Endometrium (tissue), 2 donors: ENCODE measurements around the gene NR3C2.

Experiments used
- FAIRE-seq: peaks from 2 replicates; lab custom pipeline; 2012; peaks lifted over from hg19 to GRCh38; lab: Jason Lieb, UNC
- donor health status: control.
- donor health status: control.

The NR3C2 gene

DNA sequence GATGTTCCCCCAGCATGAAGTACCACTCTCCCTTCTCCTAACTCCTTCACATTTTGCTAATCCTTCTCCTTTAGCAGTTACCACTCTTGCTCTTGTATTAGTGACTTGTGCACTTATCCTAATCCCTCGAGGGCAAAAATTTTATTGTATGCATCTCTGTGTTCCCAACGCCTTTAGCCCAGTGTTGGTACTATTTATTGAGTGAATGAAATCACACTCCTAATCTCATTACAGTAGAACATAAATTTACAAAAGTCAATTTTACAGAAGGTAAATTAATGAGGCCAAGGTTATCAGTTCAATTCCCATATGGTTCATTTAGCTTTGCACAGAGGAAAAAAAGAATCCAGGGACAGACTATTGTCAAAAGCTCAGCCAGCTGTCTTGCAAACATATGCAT, 178.4 kb downstream of the NR3C2 start:
- FAIRE-seq, result no peak

- no peak for FAIRE-seq
Measured at GRCh38 chr4:148263127-148263526, 179.1 kb downstream of the NR3C2 start.

DNA sequence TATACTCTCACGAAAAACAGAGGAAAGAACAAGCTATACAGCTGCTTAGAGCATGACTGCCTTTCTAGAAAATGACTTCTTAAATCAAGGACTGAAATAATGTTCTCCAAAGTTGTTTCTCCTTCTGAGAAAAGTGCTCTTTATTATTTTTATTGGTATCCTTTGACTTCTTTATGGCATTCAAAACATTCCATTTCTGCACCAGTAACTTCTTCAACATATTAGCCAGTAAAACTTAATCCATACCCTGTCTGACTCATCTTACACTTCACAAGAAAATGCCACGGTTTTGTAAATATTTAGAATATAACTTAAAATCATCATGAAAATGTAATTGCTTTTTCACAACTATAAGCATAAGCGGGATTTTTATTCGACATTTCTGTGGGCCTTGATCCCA, 180.4 kb downstream of the NR3C2 start:
- FAIRE-seq, result peak; percentile 97

DNA sequence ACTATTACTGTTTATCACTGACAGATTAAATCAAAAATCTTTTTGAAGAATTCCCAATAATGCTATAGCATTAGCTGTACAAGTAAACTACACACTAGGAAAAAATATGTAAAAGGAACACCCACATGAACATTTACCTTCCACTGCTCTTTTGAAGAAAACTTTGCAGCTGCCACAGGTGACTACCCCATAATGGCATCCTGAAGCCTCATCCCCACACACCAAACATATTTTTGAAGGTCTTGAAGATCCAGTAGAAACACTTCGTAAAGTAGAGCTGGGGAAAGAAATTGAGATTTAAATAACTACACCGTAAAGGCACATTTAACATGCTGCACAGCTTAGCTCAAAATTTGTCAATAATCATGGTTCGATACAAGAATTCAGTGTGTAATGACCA, 182.4 kb downstream of the NR3C2 start:
- no peak for FAIRE-seq

GRCh38 chr4:148258535-148258934, 183.7 kb downstream of the NR3C2 start:
- no peak for FAIRE-seq

DNA sequence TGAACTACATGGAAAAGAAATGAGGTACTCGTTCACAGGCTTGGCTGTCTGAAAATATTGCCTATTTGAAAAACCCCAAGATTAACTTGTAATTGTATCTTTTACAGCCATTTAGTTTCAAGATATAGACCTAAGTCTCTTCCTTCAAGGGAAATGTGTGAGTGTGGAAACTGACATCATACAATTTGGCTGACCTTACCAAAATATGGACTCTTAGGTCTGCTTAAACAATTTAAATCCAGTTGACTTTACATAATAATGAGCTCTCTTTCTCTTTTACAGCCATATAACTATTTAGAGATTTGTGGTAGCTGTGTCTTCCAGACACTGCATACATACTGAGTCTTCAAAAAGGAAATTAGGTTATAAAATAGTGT, 186.9 kb downstream of the NR3C2 start:
- FAIRE-seq, result no peak

GRCh38 chr4:148254621-148255343, 187.4 kb downstream of the NR3C2 start:
- FAIRE-seq, result no peak

DNA sequence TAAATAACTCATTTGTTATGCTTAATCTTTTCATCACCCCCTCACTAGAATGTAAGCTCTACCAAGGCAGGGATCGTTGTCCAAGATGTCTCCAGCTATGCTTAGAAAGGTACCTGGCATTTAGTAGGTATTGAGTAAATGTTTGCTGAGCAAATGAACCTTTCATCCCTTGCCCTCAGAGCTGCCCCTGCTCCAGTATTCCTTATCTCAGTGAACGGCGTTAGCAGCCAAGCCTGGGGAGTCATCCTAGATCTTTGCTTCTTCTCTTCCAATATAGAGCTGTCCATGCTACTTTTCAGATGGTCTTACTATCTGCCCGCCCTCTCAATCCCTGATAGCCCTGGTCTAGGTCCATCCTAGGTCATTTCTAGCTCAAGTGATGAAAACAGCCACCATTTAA, 188.4 kb downstream of the NR3C2 start:
- FAIRE-seq, result no peak

DNA sequence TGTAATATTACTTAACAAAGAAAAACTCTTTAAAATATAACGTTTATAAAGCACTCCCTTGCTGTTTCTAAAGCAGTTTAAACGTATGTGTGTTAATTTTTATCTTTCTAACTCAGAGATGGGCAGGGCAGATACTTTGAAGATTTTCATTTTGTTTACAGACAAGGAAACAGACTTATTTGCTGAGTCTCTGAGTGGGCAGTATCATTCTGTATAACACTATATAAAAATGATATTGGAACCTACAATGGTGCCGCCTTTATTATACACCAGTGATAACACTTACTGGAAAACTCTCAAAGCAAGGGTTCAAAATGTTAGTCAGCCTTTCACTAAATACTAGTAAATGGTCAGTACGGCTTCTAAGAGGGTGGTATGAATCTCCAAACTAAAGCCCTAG, 193.4 kb downstream of the NR3C2 start:
- no peak for FAIRE-seq

- FAIRE-seq, result no peak
Measured at GRCh38 chr4:148245015-148245414, 197.2 kb downstream of the NR3C2 start.

- FAIRE-seq, result no peak
Measured at GRCh38 chr4:148243837-148244236, 198.4 kb downstream of the NR3C2 start.

GRCh38 chr4:148240241-148240640, 202.0 kb downstream of the NR3C2 start:
- no peak for FAIRE-seq

DNA sequence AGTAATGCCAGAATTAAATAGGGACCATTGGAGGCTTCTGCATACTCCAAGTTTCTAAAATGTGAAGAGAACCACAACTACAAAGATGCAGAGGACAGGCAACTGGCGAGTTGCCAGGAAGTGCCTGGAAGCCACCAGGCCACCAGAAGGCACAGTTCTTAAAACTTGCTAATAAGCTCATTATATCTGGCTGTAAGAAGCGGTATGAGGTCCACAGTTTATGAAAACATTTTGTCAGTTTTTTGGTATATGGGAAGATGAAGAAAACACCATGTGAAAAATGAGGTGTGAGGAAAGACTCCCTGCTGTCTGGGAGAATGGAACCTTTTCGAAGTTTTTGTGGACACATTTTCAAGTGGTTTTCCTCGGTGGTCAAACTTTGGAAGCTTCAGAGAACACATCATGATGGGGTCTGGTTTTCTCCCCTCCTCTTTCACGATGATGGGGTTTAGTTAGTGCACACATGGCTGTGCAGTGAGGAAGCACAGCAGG, 202.7 kb downstream of the NR3C2 start:
- FAIRE-seq, result no peak

- FAIRE-seq, result no peak
Measured at GRCh38 chr4:148238811-148239493, 203.3 kb downstream of the NR3C2 start.

DNA sequence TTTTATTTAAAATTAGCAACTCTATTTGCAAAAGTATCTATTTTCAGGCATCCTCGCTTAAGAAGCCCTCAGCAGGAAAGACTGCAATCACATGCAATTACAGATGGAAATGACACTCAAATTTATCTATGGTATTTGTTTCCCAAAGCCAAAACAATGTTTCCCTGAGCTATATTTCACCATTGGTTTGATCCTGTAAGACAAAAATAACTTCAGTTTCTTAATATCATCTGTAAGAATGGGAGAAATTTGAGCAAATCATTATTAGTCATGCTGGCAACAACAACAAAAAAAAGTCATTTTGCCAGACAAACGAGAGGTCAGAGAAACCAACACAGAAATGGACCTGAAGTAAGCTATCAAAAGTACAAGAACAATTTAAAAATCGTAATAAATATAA, 204.1 kb downstream of the NR3C2 start:
- no peak for FAIRE-seq

DNA sequence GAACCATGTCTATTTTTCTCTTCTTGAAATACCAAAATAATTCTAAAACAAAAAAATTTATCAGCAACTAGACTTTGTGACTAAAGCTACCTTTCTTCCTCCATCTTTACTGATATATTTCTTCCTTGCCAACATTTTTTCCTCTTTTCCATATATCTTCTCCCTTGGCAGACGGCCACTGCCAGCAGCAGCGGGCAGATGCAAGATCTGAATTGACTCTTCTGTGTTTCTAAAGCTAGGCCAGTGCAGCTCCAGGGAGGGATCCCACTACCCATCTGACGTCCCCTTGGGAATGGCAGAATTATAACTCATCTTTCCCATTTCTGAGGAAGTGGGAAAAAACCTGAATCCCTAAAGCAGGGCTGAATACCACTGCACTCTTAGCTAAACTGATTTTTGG, 206.4 kb downstream of the NR3C2 start:
- no peak for FAIRE-seq

- no peak for FAIRE-seq
Measured at GRCh38 chr4:148229798-148230197, 212.4 kb downstream of the NR3C2 start.

GRCh38 chr4:148229028-148229427, 213.2 kb downstream of the NR3C2 start:
- FAIRE-seq, result no peak

DNA sequence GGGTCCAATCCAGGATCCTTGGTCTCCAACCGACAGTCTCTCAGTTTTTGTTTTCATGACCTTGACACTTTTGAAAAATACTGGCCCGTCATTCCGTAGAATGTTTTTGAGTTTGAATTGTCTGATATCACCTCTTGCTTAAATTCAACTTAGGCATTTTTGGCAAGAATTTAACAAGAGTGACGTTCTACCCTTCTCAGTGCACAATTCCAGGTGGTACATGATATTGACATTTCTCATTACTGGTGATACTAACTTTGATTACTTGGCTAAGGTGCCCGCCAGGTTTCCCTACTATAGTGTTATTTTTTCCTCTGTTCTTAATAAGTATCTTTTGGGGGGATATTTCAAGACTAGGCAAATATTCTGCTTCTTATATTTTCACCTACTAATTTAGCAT, 215.1 kb downstream of the NR3C2 start:
- FAIRE-seq, result no peak

DNA sequence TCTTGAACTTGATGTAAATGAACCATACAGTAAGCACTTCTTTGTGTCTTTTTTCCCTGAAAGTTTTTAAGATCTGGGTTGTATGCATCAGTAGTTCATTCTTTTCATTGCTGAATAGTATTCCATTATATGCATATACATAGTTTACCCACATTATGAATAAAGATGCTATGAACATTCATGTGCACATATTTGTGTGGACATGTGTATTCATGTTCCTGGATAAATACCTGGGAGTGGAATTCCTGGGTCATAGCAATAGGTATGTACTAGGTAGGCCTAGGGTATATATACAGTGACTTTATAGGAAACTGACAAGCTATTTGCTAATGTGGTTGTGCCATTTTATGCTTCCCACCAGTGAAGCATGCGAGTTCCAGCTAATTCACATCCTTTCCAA, 215.9 kb downstream of the NR3C2 start:
- FAIRE-seq, result no peak

DNA sequence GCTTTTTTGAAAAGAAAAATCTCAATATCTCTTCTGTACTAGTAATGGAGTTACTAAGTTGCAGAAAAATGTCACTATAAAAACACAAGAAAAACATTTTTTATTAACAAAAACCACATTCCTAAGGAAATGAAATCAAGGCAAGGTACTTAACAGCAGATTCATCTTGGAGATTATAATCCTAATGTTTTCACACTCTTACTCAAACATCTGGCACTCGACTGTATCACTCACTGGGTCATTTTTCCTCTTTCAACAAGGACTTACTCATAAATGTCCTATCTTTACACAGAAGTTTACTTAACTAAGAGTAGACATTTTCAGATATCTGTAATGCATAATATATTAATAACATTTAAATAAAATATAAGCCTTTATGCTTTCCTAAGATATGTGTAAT, 216.6 kb downstream of the NR3C2 start:
- no peak for FAIRE-seq

DNA sequence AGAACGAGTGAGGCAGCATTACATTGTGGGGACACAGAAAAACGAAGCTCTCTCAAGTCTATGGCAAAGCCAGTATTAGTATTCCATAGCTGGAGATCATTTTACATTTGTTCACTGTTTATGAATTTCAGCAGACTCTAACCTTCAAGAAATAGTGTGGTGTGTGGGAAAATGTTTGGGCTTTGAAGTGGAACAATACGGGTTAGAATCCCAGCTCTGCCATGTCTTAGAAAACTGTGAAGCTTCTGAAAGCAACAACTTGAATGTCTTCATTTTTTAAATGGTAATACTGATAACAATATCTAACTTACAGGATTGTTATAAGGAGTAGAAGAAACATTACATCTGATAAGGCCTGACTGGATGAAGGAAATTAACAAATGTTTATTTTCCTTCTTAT, 217.7 kb downstream of the NR3C2 start:
- no peak for FAIRE-seq

DNA sequence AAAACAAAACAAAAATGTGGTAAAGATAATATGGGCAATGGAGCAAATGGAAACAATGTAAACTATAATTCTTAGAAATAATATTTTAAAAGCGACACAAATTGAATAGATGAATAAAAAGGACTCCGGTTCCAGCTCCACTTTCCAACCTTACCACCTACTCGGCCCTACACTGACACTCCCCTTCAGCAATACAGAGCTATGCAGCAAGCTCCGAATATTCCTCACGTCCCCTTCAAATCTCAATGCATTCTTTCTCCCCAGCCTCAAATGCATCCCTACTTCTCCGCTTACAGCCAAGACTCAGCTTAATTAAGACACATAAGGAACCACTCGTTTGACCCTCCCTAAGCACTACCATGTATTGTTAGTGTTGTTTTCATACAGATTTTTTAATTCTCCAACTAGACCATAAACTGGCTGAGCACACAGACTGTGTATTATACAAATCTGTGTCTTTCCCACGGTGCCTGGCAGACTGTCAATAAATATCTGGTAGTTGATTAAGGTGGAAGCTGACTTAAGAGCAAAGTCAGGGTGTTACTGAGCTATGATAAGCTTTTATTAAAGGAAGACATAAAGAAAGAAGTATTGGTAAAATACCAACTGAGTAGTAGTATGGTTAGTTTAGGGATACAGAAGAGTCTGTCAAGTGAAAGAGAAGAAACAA, 219.1 kb downstream of the NR3C2 start:
- FAIRE-seq, result no peak
